ENCODE results near the gene DGCR8.

- TF ChIP-seq POLR2A (IDR thresholded peaks at IDR 0.05) (no peak), CTCF (IDR thresholded peaks at IDR 0.05) (no peak)
Observed at GRCh38 chr22:20099099-20099711, 19.2 kb downstream of the DGCR8 start.
